ENCODE data around the gene DDX41. TPM values are rescaled to one million over a fixed set of nuclear protein-coding genes. Genes with fewer than 3 reads are reported as not detected.
A peak's percentile ranks its signal among the peaks of the same experiment; 100 is the strongest.

The DDX41 gene
- total RNA-seq, 3 donors from 2014 or later (not counting 1 experiment from before 2014, with no cell fraction given) = 66.6 to 106 (median 78.3) TPM

DNA sequence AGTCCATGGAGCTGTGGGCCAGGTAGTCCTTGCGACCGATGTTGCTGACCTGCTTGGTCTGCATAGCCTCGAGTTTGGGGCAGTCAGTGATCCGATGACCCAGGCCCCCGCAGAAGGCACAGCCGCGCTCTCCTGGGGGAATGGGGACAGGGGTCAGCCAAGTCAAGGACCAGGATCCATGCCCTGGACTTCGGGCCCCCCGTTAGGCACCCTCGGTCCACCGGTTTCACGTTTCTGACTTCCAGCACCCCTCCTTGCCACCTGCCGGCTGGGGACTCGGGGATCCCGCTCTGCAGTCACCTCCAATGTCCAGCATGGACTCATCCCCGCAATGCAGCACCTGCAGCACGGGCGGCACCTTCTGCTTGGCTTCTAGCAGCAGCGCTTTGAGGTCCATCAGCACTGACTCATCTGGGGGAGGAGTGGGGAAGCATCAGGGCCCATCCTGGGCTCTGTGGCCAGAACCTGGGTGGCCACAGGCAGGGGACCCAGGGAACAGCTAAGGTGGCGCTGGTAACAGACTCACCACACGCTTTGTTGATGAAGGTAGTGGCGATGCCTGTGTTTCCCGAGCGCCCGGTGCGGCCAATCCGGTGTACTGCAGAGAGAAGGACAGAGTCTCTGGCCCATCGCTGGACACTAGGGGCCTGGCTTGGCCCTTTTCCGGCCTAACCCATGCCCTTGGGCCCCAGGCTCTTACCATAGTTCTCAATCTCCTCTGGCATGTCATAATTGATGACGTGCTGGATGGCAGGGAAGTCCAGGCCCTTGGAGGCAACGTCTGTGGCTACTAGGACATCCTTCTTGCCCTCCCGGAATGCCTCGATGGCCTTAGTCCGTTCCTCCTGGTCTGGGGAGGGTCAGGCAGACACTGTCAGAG, 4.7 kb downstream of the DDX41 start:
- no peaks in the 10 kb centered on the region for H3K27me3 ChIP-seq (ENCODE audit: control insufficient read depth, insufficient read depth, low read length)
- TF ChIP-seq CTCF (IDR thresholded peaks at IDR 0.05) = no peak
- Mint-ChIP-seq H3K27me3 (ENCODE audit: low read depth in 2 of 2) (peaks cover 0 to 6% of the 10 kb centered on the region in 2 donors), H3K9me3 (no peaks in the 10 kb centered on the region), H3K36me3 (no peaks in the 10 kb centered on the region), H3K4me1 (peaks cover 27 to 44% of the 10 kb centered on the region in 2 donors), H3K4me3 (no peak overlapping the region), H3K27ac (no peak overlapping the region)
- H3K27ac ChIP-seq (ENCODE audit: low read length) = no peak overlapping the region
- H3K36me3 ChIP-seq (ENCODE audit: control insufficient read depth, insufficient read depth, low read length) = peaks cover 44% of the 10 kb centered on the region
- ATAC-seq (no peak), DNase-seq (no peak)
- no peak overlapping the region for H3K4me3 ChIP-seq (ENCODE audit: low read length)
- H3K4me1 ChIP-seq (ENCODE audit: control insufficient read depth, insufficient read depth, low read length) = peaks cover 52% of the 10 kb centered on the region
- intact Hi-C loops (cut with micrococcal nuclease) = no loop called here
- WGBS (ENCODE audit: insufficient coverage) = 97% methylated on average over 34 of the region's 34 CpGs
- H3K9me3 ChIP-seq (ENCODE audit: control insufficient read depth, insufficient read depth, low read length) = no peaks in the 10 kb centered on the region

DNA sequence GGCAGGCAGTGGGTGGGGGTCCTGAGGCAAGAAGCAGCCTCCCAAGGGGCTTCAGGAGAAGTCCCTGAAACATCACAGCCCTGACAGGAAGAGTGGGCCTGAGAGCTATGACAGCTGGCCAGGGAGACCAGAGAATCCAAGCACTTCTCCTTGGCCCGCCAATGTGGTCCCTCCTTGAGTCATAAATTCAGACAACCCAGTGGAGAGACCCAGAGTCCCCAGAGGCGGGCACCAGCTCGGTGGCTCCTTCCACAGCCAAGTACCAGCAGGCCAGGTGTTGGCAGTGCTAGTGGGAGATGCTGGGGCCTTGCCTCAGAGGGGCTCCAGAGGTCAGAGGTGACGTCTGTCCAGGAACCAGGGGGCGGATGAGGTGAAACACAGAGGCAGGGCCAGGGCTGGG, 5.6 kb downstream of the DDX41 start:
- Histone ChIP-seq H3K4me1 (ENCODE audit: control insufficient read depth, insufficient read depth, low read length) (peaks cover 50% of the 10 kb centered on the region), H3K36me3 (ENCODE audit: control insufficient read depth, insufficient read depth, low read length) (peaks cover 44% of the 10 kb centered on the region)
- WGBS (ENCODE audit: insufficient coverage) = 82% methylated on average over 5 of the region's 5 CpGs

GRCh38 chr5:177510567-177511053, 6.2 kb downstream of the DDX41 start:
- peak in 2 of 3 donors; percentile 45 to 79 for ATAC-seq
- intact Hi-C loops (cut with micrococcal nuclease) = no loop called here
- Histone ChIP-seq H3K27ac (ENCODE audit: low read length) (peak overlapping the region; percentile 81), H3K27me3 (ENCODE audit: control insufficient read depth, insufficient read depth, low read length) (no peaks in the 10 kb centered on the region), H3K36me3 (ENCODE audit: control insufficient read depth, insufficient read depth, low read length) (peaks cover 43% of the 10 kb centered on the region), H3K4me1 (ENCODE audit: control insufficient read depth, insufficient read depth, low read length) (peaks cover 44% of the 10 kb centered on the region), H3K4me3 (ENCODE audit: low read length) (no peak overlapping the region), H3K9me3 (ENCODE audit: control insufficient read depth, insufficient read depth, low read length) (no peaks in the 10 kb centered on the region)
- no peaks in the 10 kb centered on the region for H3K36me3 Mint-ChIP-seq
- H3K27me3 Mint-ChIP-seq (ENCODE audit: low read depth in 2 of 2) = peaks cover 0 to 6% of the 10 kb centered on the region in 2 donors
- H3K9me3 Mint-ChIP-seq = no peaks in the 10 kb centered on the region
- no peak for DNase-seq
- H3K4me3 Mint-ChIP-seq = no peak overlapping the region
- no peak for TF ChIP-seq CTCF (IDR thresholded peaks at IDR 0.05)
- 71% methylated on average over 15 of the region's 15 CpGs for WGBS (ENCODE audit: insufficient coverage)
- H3K27ac Mint-ChIP-seq = peak overlapping the region in 1 of 2 donors; percentile 14
- peaks cover 13 to 29% of the 10 kb centered on the region in 2 donors for H3K4me1 Mint-ChIP-seq

More for the DNA sequence above, 5.6 kb downstream of the DDX41 start:
- Histone ChIP-seq H3K9me3 (ENCODE audit: control insufficient read depth, insufficient read depth, low read length) (no peaks in the 10 kb centered on the region), H3K27ac (ENCODE audit: low read length) (peak overlapping the region; percentile 81), H3K27me3 (ENCODE audit: control insufficient read depth, insufficient read depth, low read length) (no peaks in the 10 kb centered on the region), H3K4me3 (ENCODE audit: low read length) (no peak overlapping the region)
- Mint-ChIP-seq H3K4me3 (no peak overlapping the region), H3K9me3 (no peaks in the 10 kb centered on the region), H3K27me3 (ENCODE audit: low read depth in 2 of 2) (peaks cover 0 to 6% of the 10 kb centered on the region in 2 donors), H3K4me1 (peaks cover 19 to 35% of the 10 kb centered on the region in 2 donors), H3K27ac (no peak overlapping the region), H3K36me3 (no peaks in the 10 kb centered on the region)
- no peak for TF ChIP-seq CTCF (IDR thresholded peaks at IDR 0.05)
- ATAC-seq = no peak
- intact Hi-C loops (cut with micrococcal nuclease) = no loop called here
- no peak for DNase-seq
